GM12801 (cell line): Measurements from ENCODE around the gene MLLT1.

Experiments
- CTCF ChIP-seq: IDR thresholded peaks from one replicate; pipeline ENCODE4 v1.5.1; 2011; ENCODE audit warnings: control low read depth; ENCODE audit not compliant: insufficient read length; ENCODE audit errors: extremely low read depth

MLLT1 gene

DNA sequence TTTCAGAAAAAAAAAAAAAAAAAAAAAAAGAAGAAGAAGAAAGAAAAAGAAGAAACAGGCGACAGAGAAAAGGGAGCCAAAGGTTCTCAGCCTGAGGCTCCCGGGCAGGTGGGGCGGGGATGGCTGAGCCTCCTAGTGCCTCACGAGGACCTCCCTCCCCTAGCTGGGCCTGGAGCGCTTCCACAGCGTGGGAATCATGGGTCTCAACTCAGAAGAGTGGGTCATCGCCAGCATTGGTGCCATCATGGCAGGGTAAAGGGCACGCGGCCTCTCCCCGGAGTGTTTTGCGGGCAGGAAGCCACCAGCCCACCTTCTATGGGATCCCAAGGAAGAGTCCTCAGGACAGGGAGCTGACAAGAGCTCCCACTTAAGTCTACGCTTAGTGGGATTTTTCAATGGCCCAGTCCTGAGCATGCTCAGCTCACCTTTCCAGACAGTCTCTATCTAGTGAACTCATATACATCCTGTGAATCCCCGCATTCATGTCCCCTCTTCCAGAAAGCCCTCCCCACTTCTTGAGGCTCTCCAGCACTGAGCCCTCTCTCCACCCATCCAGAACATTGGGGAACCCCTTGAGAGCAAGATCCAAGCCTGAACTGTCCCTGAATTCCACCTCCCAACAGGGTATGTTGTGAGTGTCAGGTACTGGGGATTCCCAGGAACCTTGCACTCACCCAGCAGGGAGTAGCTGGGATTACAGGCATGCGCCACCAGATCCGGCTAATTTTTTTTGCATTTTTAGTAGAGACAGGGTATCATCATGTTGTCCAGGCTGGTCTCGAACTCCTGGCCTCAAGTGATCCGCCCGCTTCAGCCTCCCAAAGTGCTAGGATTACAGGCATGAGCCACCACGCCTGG lies 74.7 kb downstream of the MLLT1 start:
- TF ChIP-seq CTCF, result no peak

DNA sequence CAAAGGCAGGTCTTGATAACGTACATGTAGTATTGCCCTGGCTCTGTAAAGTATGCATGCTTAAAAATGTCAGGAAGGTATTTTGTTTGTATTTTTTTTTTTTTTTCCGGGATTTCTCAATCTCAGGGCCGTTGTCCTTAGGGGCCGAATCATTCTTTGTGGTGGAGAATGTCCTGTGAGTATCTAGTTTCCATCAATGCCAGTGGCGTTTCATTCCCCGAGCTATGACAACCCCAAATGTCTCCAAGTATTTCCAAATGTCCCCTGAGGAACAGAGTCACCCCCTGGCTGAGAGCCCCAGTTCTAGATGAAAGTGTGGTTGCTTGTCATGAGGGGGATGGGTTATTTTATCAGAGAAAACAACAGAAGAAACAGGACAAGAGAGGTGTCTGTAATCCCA lies 75.6 kb downstream of the MLLT1 start:
- no peak for TF ChIP-seq CTCF

DNA sequence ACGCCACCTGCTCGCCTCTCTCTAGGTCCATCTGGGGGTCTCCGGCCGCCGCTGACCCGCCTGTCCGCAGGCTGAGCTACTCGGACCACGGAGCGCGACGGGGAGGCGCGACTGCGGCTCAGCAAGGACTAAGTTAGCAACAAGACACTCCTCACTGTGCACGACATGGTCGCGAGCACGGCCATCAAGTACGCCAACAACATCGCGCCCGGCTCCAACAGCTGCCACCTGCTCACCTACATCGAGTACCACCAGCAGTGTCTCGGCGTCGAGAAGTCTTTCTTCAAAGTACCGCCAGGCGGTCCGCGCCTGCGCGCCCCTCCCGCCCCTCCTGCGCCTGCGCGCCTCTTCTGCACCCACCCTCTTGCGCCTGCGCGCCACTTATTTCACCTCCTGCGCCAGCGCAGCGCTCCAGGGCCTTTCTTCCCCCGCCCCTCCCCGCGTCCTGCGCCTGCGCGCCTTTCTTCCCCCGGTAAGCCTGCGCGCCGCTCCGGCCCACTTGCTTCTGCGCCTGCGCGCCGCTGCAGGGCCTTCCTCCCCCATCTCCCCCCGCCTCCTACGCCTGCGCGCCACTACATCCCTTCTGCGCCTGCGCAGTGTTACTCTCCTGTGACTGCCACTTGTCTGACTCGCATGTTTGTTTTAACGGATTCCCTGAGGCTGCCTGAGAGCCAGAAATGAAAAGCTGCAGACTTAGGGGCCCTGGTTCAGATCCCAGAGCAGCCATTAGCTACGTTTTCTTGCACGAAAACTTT lies 80.4 kb downstream of the MLLT1 start:
- no peak for TF ChIP-seq CTCF

DNA sequence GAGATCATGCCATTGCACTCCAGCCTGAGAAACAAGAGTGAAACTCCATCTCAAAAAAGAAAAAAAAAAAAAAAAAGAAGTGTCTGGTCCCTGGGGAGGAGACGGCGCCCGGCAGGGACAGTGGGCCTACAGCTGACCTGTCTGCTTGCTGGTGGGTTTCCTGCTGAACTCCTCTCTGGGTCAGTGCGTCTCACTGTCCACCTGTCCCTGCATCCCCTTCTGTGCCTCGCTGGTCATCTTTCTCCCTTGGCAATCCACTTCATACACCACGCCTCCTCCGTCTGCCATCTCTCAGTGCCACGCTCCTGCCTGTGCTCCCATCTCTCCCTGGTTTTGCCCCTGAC lies 80.9 kb downstream of the MLLT1 start:
- TF ChIP-seq CTCF, result no peak

DNA sequence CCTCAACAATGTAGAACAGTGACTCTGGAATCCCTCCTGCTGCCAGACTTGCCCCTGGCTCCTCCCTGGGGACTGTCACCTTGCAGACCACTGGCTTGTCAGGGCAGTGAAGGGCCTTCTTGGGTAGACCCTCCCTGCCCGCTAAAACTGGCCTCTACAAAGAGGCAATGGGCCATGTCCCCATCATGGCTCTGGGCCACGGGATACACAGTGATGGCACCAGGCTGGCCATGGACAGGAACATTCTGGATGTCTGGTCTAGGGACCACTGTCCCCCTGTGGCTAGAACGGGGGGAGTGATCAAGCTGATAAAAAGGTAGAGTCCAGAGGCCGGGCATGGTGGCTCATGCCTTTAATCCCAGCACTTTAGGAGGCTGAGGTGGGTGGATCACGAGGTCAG lies 83.4 kb downstream of the MLLT1 start:
- no peak for TF ChIP-seq CTCF

DNA sequence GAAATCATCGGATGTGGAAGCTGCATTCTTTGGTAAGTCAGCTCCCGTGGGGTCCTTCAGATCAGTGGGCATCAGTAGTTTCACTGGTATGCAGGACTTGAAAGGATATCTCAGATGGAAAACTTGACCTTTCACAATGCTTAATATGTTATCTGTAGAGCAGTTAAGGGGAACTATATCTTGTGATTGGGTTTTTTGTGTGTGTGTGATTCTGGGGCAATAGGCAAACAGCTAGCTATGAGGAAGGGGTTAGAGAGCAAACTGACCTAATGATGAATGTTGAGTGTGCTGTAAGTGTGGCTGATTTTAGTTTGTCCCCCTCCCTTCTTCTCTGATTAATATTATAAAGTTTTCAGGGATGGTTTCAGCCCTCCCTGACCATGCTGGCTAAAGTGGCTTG lies 91.0 kb downstream of the MLLT1 start:
- TF ChIP-seq CTCF, result no peak

GRCh38 chr19:6187374-6187773 lies 92.4 kb downstream of the MLLT1 start:
- TF ChIP-seq CTCF, result no peak
